ENCODE measurements around the gene AURKB. TPM values are rescaled to one million over a fixed set of nuclear protein-coding genes. Genes with fewer than 3 reads are reported as not detected.

AURKB gene
- total and polyA plus RNA-seq, 2 donors (not counting 1 experiment from before 2014, with no cell fraction given) = 1.1 to 5.3 TPM

GRCh38 chr17:8164815-8165131 lies 45.6 kb downstream of the AURKB start:
- no peaks in the 10 kb centered on the region for H3K9me3 ChIP-seq (ENCODE audit: control extremely low read depth in 1 of 3, control insufficient read depth in 2 of 3, insufficient read depth in 1 of 3, low read length in 2 of 3)
- POLR2A ChIA-PET = interaction anchor here (1.0 to 1.9 kb wide), 6 partner anchors 9 to 83 kb away, joined by 3 to 14 read pairs (median 6); partner anchors contain the start of genes BORCS6 and CTC1
- ATAC-seq (ENCODE audit: low read depth) (no peak), DNase-seq (no peak)
- H3K27ac ChIP-seq (ENCODE audit: low read length in 2 of 2) = peak overlapping the region; percentile 33 to 99
- TF ChIP-seq CTCF (IDR thresholded peaks at IDR 0.05) = no peak
- TF ChIP-seq EZH2 (IDR thresholded peaks at IDR 0.05; ENCODE audit: borderline replicate concordance, insufficient read depth, low read depth, low read length, poor library complexity, severe bottlenecking) = no peak
- Mint-ChIP-seq H3K4me1 (peaks cover 36% of the 10 kb centered on the region), H3K4me3 (no peak overlapping the region), H3K27ac (peak overlapping the region; percentile 99), H3K27me3 (no peaks in the 10 kb centered on the region), H3K9me3 (ENCODE audit: insufficient read depth) (no peaks in the 10 kb centered on the region)
- peaks cover 25% of the 10 kb centered on the region for H3K79me2 ChIP-seq (ENCODE audit: control insufficient read depth, insufficient read depth, low read length)
- WGBS (ENCODE audit: insufficient coverage) = 100% methylated on average over 4 of the region's 6 CpGs
- H3K4me2 ChIP-seq (replicated peaks; ENCODE audit: low read depth, low read length, poor library complexity, severe bottlenecking) = peak overlapping the region; percentile 99
- no peaks in the 10 kb centered on the region for H3K27me3 ChIP-seq (replicated peaks in 1 of 4; ENCODE audit: control extremely low read depth in 1 of 4, control insufficient read depth in 3 of 4, insufficient read depth in 4 of 4, low read length in 3 of 4)
- intact Hi-C loops (cut with micrococcal nuclease) = no loop called here
- peaks cover 32 to 43% of the 10 kb centered on the region in 2 donors for H3K4me1 ChIP-seq (ENCODE audit: control insufficient read depth in 2 of 2, insufficient read depth in 2 of 2, low read length in 2 of 2)
- H4K20me1 ChIP-seq (ENCODE audit: control insufficient read depth, insufficient read depth, low read length, poor library complexity, severe bottlenecking) = peaks cover 4% of the 10 kb centered on the region
- peaks cover 0 to 20% of the 10 kb centered on the region in 2 experiments for H3K36me3 ChIP-seq (replicated peaks in 1 of 2; ENCODE audit: control extremely low read depth in 1 of 2, control insufficient read depth in 1 of 2, extremely low read depth in 1 of 2, insufficient read depth in 2 of 2, low read length in 1 of 2)
- peak overlapping the region; percentile 96 for H2AFZ ChIP-seq (ENCODE audit: insufficient read depth, low read depth, low read length, poor library complexity, severe bottlenecking)
- CTCF ChIA-PET = interaction anchor here (0.8 to 1.4 kb wide), 4 partner anchors 8 to 57 kb away, joined by 3 to 5 read pairs (median 3); no protein-coding TSS in a partner anchor
- H3K4me3 ChIP-seq (ENCODE audit: control extremely low read depth in 1 of 5, extremely low read depth in 1 of 5, insufficient read depth in 1 of 5, low read depth in 2 of 5, low read length in 4 of 5) = no peak overlapping the region
- H3K9ac ChIP-seq (ENCODE audit: low read length) = no peak overlapping the region

- POLR2A ChIA-PET = interaction anchor here (0.6 to 1.9 kb wide), 7 partner anchors 9 to 83 kb away, joined by 3 to 14 read pairs (median 5); partner anchors contain the start of genes BORCS6 and CTC1
- H3K36me3 ChIP-seq (replicated peaks in 1 of 2; ENCODE audit: control extremely low read depth in 1 of 2, control insufficient read depth in 1 of 2, extremely low read depth in 1 of 2, insufficient read depth in 2 of 2, low read length in 1 of 2) = peaks cover 0 to 25% of the 10 kb centered on the region in 2 experiments
- Mint-ChIP-seq H3K9me3 (ENCODE audit: insufficient read depth) (no peaks in the 10 kb centered on the region), H3K27me3 (no peaks in the 10 kb centered on the region), H3K27ac (peak overlapping the region; percentile 99), H3K4me3 (peak overlapping the region; percentile 93), H3K4me1 (peaks cover 39% of the 10 kb centered on the region)
- H3K4me2 ChIP-seq (replicated peaks; ENCODE audit: low read depth, low read length, poor library complexity, severe bottlenecking) = peak overlapping the region; percentile 99
- H3K27ac ChIP-seq (ENCODE audit: low read length in 2 of 2) = peak overlapping the region; percentile 94 to 99
- DNase-seq (peak; percentile 60), ATAC-seq (ENCODE audit: low read depth) (no peak)
- H3K79me2 ChIP-seq (ENCODE audit: control insufficient read depth, insufficient read depth, low read length) = peaks cover 25% of the 10 kb centered on the region
- H3K4me1 ChIP-seq (ENCODE audit: control insufficient read depth in 2 of 2, insufficient read depth in 2 of 2, low read length in 2 of 2) = peaks cover 32 to 49% of the 10 kb centered on the region in 2 donors
- H2AFZ ChIP-seq (ENCODE audit: insufficient read depth, low read depth, low read length, poor library complexity, severe bottlenecking) = peak overlapping the region; percentile 96
- WGBS (ENCODE audit: insufficient coverage) = 21% methylated on average over 4 of the region's 13 CpGs
- CTCF ChIA-PET = interaction anchor here (0.6 to 1.4 kb wide), 6 partner anchors 8 to 87 kb away, joined by 3 to 5 read pairs (median 4); no protein-coding TSS in a partner anchor
- intact Hi-C loops (cut with micrococcal nuclease) = loop anchor here (1.0 kb wide), 1 partner anchor 9 kb away; no protein-coding TSS in a partner anchor
- no peaks in the 10 kb centered on the region for H3K27me3 ChIP-seq (replicated peaks in 1 of 4; ENCODE audit: control extremely low read depth in 1 of 4, control insufficient read depth in 3 of 4, insufficient read depth in 4 of 4, low read length in 3 of 4)
- no peaks in the 10 kb centered on the region for H3K9me3 ChIP-seq (ENCODE audit: control extremely low read depth in 1 of 3, control insufficient read depth in 2 of 3, insufficient read depth in 1 of 3, low read length in 2 of 3)
- TF ChIP-seq EZH2 (IDR thresholded peaks at IDR 0.05; ENCODE audit: borderline replicate concordance, insufficient read depth, low read depth, low read length, poor library complexity, severe bottlenecking) (no peak), CTCF (IDR thresholded peaks at IDR 0.05) (no peak)
- no peak overlapping the region for H3K4me3 ChIP-seq (ENCODE audit: control extremely low read depth in 1 of 5, extremely low read depth in 1 of 5, insufficient read depth in 1 of 5, low read depth in 2 of 5, low read length in 4 of 5)
- peaks cover 4% of the 10 kb centered on the region for H4K20me1 ChIP-seq (ENCODE audit: control insufficient read depth, insufficient read depth, low read length, poor library complexity, severe bottlenecking)
- H3K9ac ChIP-seq (ENCODE audit: low read length) = no peak overlapping the region
These were observed 46.2 kb downstream of the AURKB start for GRCh38 chr17:8163978-8164814.

All from B cell (primary cell).